Uterus (tissue), 2 donors: Measurements from ENCODE around the gene LCTL.

ENCODE experiments used
- CTCF ChIP-seq, 4 experiments: fragments of 200-600 bp in 2 of 4; fragments of 450-650 bp in 2 of 4; sonication (generic) in 2 of 4; IDR thresholded peaks; one replicate each; pipeline ENCODE4 v1.5.1; 2016 to 2019; ENCODE audit warnings: antibody characterized with exemption in 4 of 4, mild to moderate bottlenecking in 2 of 4, moderate library complexity in 1 of 4
- POLR2A ChIP-seq, 2 donors: fragments of 450-650 bp; IDR thresholded peaks; one replicate each; pipeline ENCODE4 v1.6.1; 2016; ENCODE audit warnings: antibody characterized with exemption in 2 of 2, mild to moderate bottlenecking in 1 of 2, moderate library complexity in 1 of 2

- TF ChIP-seq CTCF (IDR thresholded peaks at IDR 0.05) (no peak), POLR2A (IDR thresholded peaks at IDR 0.05) (no peak)
Observed at GRCh38 chr15:66563126-66563525, 2.7 kb downstream of the LCTL start.
